Subcutaneous adipose tissue (tissue), 4 donors: ENCODE results near the gene SBF2. TPM values are rescaled to one million over a fixed set of nuclear protein-coding genes. Genes with fewer than 3 reads are reported as not detected.

Experiments used
- CTCF ChIP-seq: fragments of 450-650 bp; IDR thresholded peaks from one replicate; pipeline ENCODE4 v1.5.1; 2016; ENCODE audit warnings: low read depth, mild to moderate bottlenecking, control low read depth, antibody characterized with exemption, moderate library complexity
- total RNA-seq, 4 donors: library from RNA; depleted of rRNA; stranded (reverse); fragments of >200 nt; gene quantifications; one replicate each; pipeline ENCODE4 v1.1.0, GENCODE V29; 2016

Gene SBF2
- total RNA-seq, 4 donors from 2014 or later, result 87.2 to 103 (median 97.3) TPM

- no peak for TF ChIP-seq CTCF
Observed at GRCh38 chr11:10294290-10294953, 403 bp upstream of the SBF2 start.

- no peak for TF ChIP-seq CTCF
Observed at GRCh38 chr11:10291801-10292638, 2.0 kb downstream of the SBF2 start.

- TF ChIP-seq CTCF, result no peak
Observed at GRCh38 chr11:10289765-10290380, 4.1 kb downstream of the SBF2 start.

- TF ChIP-seq CTCF, result no peak
Observed at GRCh38 chr11:10288881-10289764, 4.9 kb downstream of the SBF2 start.

- no peak for TF ChIP-seq CTCF
Observed at GRCh38 chr11:10287766-10288715, 6.0 kb downstream of the SBF2 start.

GRCh38 chr11:10287140-10287539 lies 6.9 kb downstream of the SBF2 start:
- TF ChIP-seq CTCF, result no peak
